Measurements from ENCODE around the gene MTHFD2L. TPM values are rescaled to one million over a fixed set of nuclear protein-coding genes. Genes with fewer than 3 reads are reported as not detected.
A peak's percentile ranks its signal among the peaks of the same experiment; 100 is the strongest.

Gene MTHFD2L
- total and polyA plus RNA-seq, 9 of the 15 experiments (the other 6 are each of a cell fraction or from before 2014, with no cell fraction given) = 10.0 to 39.0 (median 26.0) TPM

DNA sequence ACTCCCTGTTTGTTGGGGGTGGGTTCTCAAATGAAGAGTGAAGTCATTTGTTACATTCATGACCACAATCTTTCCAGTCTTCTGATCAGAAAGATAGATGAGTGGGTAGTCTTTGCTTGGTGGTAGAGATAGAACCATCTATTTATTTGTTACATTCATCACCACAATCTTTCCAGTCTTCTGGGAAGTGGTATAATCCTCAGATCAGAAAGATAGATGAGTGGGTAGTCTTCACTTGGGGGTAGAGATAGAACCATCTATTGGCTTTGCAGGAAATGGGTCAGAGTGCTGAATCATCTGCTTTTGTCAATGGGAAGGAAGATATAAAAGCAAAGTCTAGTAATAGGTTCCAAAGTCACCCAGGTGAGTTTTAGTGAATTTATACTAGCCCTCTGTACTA lies 86.1 kb downstream of the MTHFD2L start:
- Histone ChIP-seq H3K9ac (ENCODE audit: insufficient read depth in 1 of 2, low read depth in 2 of 2, low read length in 2 of 2) (no peak overlapping the region), H3K27ac (ENCODE audit: extremely low read depth, low read depth, low read length) (no peak overlapping the region), H2AFZ (ENCODE audit: low read depth, low read length) (no peak overlapping the region), H3K27me3 (ENCODE audit: control insufficient read depth in 2 of 2, insufficient read depth in 2 of 2, low read length in 2 of 2) (no peaks in the 10 kb centered on the region), H3K9me1 (ENCODE audit: control insufficient read depth, insufficient read depth, low read length) (no peaks in the 10 kb centered on the region), H3K4me1 (replicated peaks in 1 of 2; ENCODE audit: control insufficient read depth in 2 of 2, insufficient read depth in 2 of 2, low read length in 2 of 2) (no peaks in the 10 kb centered on the region), H3K9me3 (replicated peaks; ENCODE audit: control insufficient read depth, insufficient read depth, low read depth, low read length) (no peaks in the 10 kb centered on the region), H3K4me3 (no peak overlapping the region), H3K4me2 (ENCODE audit: insufficient read depth, low read length) (no peak overlapping the region), H3K79me2 (ENCODE audit: control insufficient read depth, insufficient read depth, low read length) (no peaks in the 10 kb centered on the region), H4K20me1 (replicated peaks; ENCODE audit: control insufficient read depth, insufficient read depth, low read length) (no peaks in the 10 kb centered on the region), H3K36me3 (ENCODE audit: control insufficient read depth, insufficient read depth, low read length) (no peaks in the 10 kb centered on the region)
- FAIRE-seq (no peak), DNase-seq (ENCODE audit: extremely low read depth in 1 of 4, low spot score in 3 of 4) (no peak), ATAC-seq (no peak)
- no TSS peak for BruUV-seq (replicated peaks)
- intact Hi-C loops (cut with micrococcal nuclease) (no loop called here), in situ Hi-C loops (cut with MboI) (no loop called here)
- ChIA-PET CTCF (ENCODE audit: low intra/inter-chr PET ratio) (no interaction called here), POLR2A (no interaction called here)
- TF ChIP-seq, protein P1, sequence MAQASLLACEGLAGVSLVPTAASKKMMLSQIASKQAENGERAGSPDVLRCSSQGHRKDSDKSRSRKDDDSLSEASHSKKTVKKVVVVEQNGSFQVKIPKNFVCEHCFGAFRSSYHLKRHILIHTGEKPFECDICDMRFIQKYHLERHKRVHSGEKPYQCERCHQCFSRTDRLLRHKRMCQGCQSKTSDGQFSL (CRISPR knock-in tag; IDR thresholded peaks at IDR 0.05) = no peak
- TF ChIP-seq, protein P1 (tag; IDR thresholded peaks at IDR 0.05) = no peak
- TF ChIP-seq, protein P2, sequence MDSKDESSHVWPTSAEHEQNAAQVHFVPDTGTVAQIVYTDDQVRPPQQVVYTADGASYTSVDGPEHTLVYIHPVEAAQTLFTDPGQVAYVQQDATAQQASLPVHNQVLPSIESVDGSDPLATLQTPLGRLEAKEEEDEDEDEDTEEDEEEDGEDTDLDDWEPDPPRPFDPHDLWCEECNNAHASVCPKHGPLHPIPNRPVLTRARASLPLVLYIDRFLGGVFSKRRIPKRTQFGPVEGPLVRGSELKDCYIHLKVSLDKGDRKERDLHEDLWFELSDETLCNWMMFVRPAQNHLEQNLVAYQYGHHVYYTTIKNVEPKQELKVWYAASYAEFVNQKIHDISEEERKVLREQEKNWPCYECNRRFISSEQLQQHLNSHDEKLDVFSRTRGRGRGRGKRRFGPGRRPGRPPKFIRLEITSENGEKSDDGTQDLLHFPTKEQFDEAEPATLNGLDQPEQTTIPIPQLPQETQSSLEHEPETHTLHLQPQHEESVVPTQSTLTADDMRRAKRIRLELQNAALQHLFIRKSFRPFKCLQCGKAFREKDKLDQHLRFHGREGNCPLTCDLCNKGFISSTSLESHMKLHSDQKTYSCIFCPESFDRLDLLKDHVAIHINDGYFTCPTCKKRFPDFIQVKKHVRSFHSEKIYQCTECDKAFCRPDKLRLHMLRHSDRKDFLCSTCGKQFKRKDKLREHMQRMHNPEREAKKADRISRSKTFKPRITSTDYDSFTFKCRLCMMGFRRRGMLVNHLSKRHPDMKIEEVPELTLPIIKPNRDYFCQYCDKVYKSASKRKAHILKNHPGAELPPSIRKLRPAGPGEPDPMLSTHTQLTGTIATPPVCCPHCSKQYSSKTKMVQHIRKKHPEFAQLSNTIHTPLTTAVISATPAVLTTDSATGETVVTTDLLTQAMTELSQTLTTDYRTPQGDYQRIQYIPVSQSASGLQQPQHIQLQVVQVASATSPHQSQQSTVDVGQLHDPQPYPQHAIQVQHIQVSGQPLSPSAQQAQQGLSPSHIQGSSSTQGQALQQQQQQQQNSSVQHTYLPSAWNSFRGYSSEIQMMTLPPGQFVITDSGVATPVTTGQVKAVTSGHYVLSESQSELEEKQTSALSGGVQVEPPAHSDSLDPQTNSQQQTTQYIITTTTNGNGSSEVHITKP (IDR thresholded peaks at IDR 0.05; ENCODE audit: partially characterized antibody) = peak; percentile 58
- TF ChIP-seq ZNF695 (CRISPR knock-in tag; IDR thresholded peaks at IDR 0.05) = no peak
- no peak for TF ChIP-seq THRAP3 (IDR thresholded peaks at IDR 0.05; ENCODE audit: borderline replicate concordance)
- TF ChIP-seq, protein P3, sequence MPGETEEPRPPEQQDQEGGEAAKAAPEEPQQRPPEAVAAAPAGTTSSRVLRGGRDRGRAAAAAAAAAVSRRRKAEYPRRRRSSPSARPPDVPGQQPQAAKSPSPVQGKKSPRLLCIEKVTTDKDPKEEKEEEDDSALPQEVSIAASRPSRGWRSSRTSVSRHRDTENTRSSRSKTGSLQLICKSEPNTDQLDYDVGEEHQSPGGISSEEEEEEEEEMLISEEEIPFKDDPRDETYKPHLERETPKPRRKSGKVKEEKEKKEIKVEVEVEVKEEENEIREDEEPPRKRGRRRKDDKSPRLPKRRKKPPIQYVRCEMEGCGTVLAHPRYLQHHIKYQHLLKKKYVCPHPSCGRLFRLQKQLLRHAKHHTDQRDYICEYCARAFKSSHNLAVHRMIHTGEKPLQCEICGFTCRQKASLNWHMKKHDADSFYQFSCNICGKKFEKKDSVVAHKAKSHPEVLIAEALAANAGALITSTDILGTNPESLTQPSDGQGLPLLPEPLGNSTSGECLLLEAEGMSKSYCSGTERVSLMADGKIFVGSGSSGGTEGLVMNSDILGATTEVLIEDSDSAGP (CRISPR knock-in tag; IDR thresholded peaks at IDR 0.05) = no peak
- TF ChIP-seq PML (IDR thresholded peaks at IDR 0.05; ENCODE audit: low read length) = no peak
- TF ChIP-seq CREBBP (IDR thresholded peaks at IDR 0.05; ENCODE audit: low read depth, low read length) = no peak
- TF ChIP-seq CBX5 (IDR thresholded peaks at IDR 0.05; ENCODE audit: borderline replicate concordance, low read depth) = no peak
- peak; percentile 20; the same call in 1 of the 2 replicates for TF ChIP-seq C11orf30 (IDR thresholded peaks at IDR 0.05; ENCODE audit: low read depth)
- TF ChIP-seq CBFA2T3 (IDR thresholded peaks at IDR 0.05) = peak; percentile 17; the same call in 1 of the 2 replicates
- no peak for TF ChIP-seq ZNF140 (CRISPR knock-in tag; IDR thresholded peaks at IDR 0.05)
- TF ChIP-seq ZNF23 (CRISPR knock-in tag; IDR thresholded peaks at IDR 0.05) = no peak
- no peak for TF ChIP-seq ZNF197 (CRISPR knock-in tag; IDR thresholded peaks at IDR 0.05; ENCODE audit: low read depth)
- no peak for TF ChIP-seq RBM22 (IDR thresholded peaks at IDR 0.05; ENCODE audit: low read depth, low read length, poor library complexity, severe bottlenecking)
- peak; percentile 51; the same call in 1 of the 2 replicates for TF ChIP-seq NFE2 (IDR thresholded peaks at IDR 0.05; ENCODE audit: low read depth)
- TF ChIP-seq CSDE1 (IDR thresholded peaks at IDR 0.05) = no peak

Measured in K562 (cell line).